Stomach smooth muscle (tissue), 2 donors: ENCODE data around the gene C13orf42.

Source experiments
- H3K27ac ChIP-seq: one replicate; pipeline ENCODE4 v1.7.0; 2013; ENCODE audit warnings: mild to moderate bottlenecking, low read length, inconsistent platforms
- H3K27me3 ChIP-seq, 2 donors: one replicate each; pipeline ENCODE4 v1.7.0; 2013; ENCODE audit warnings: low read length in 2 of 2; ENCODE audit not compliant: insufficient read depth in 2 of 2, control insufficient read depth in 1 of 2
- H3K36me3 ChIP-seq, 2 donors: one replicate each; pipeline ENCODE4 v1.7.0; 2013; ENCODE audit warnings: low read length in 2 of 2; ENCODE audit not compliant: control insufficient read depth in 2 of 2, insufficient read depth in 2 of 2
- H3K4me1 ChIP-seq: one replicate; pipeline ENCODE4 v1.7.0; 2013; ENCODE audit warnings: low read length; ENCODE audit not compliant: control insufficient read depth, insufficient read depth
- H3K4me3 ChIP-seq, 2 donors: one replicate each; pipeline ENCODE4 v1.7.0; 2013; ENCODE audit warnings: low read length in 2 of 2
- H3K9ac ChIP-seq, 2 donors: one replicate each; pipeline ENCODE4 v1.7.0; 2013; ENCODE audit warnings: low read length in 2 of 2, mild to moderate bottlenecking in 1 of 2
- H3K9me3 ChIP-seq, 2 donors: one replicate each; pipeline ENCODE4 v1.7.0; 2013; ENCODE audit warnings: low read length in 2 of 2; ENCODE audit not compliant: control insufficient read depth in 2 of 2
- donor health status: healthy.
- donor health status: Pancreatic carcinoma.

Gene C13orf42

GRCh38 chr13:51148952-51149573, 38.0 kb upstream of the C13orf42 start:
- Histone ChIP-seq H3K4me3 (no peak overlapping the region), H3K27me3 (no peaks in the 10 kb centered on the region), H3K4me1 (peaks cover 9% of the 10 kb centered on the region), H3K9me3 (no peaks in the 10 kb centered on the region), H3K9ac (no peak overlapping the region), H3K27ac (no peak overlapping the region), H3K36me3 (no peaks in the 10 kb centered on the region)

DNA sequence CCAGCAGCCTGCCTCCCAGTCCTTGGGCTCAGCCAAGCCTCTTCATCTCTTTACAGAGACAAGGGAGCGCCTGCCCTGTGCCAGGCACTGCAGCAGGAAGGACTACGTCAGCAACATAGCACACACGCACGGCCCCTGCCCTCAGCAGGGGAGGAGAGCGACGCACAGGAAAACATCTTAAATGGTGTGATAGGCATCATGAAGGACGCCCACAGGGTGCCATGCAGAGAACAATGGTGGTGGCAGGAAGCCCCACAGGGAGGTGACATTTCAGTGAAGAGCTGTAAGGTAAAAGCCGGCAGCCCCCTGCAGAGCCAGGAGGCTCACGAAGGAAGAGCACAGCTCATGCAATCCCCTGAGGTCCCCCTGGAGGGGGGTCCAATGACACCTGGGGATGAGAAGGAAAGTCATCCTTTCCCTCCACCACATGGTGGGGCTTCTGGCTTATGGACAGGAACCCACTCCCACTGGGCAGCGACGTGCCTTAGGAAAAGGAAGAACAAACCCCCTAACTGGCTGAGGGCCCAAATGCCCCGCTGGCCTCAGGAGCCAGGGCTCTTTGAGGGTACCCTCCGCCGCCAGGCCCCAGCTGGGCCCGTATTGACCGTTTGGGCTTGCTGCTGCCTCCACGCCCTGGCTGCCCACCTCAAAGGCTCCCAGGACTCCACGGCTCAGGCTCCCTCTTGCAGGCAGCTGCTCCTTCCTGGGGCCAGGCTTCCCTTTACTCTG, 37.3 kb upstream of the C13orf42 start:
- H3K9ac ChIP-seq: no peak overlapping the region
- H3K36me3 ChIP-seq: no peaks in the 10 kb centered on the region
- H3K4me3 ChIP-seq: no peak overlapping the region
- no peak overlapping the region for H3K27ac ChIP-seq
- H3K27me3 ChIP-seq: no peaks in the 10 kb centered on the region
- H3K9me3 ChIP-seq: no peaks in the 10 kb centered on the region
- peaks cover 9% of the 10 kb centered on the region for H3K4me1 ChIP-seq

GRCh38 chr13:51147732-51148131, 36.7 kb upstream of the C13orf42 start:
- H3K36me3 ChIP-seq: no peaks in the 10 kb centered on the region
- H3K4me3 ChIP-seq: no peak overlapping the region
- no peaks in the 10 kb centered on the region for H3K27me3 ChIP-seq
- no peaks in the 10 kb centered on the region for H3K9me3 ChIP-seq
- H3K27ac ChIP-seq: no peak overlapping the region
- no peak overlapping the region for H3K9ac ChIP-seq
- peaks cover 5% of the 10 kb centered on the region for H3K4me1 ChIP-seq

DNA sequence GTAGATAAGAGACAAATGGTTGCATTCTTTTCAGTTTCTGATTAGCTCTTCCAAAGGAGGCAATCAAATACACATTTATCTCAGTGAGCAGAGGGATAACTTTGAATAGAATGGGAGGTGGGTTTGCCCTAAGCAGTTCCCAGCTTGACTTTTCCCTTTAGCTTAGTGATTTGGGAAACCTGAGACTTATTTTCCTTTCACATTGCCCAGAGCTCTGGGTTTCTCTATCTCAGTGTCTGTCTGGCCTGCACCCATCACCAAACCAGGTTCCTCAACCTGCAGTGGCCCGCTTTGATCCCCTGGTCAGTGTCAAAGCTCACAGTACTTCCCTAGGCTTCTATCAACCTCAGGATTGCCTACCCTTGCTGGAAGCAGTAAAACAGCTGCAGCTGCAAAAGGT, 35.6 kb upstream of the C13orf42 start:
- Histone ChIP-seq H3K36me3 (no peaks in the 10 kb centered on the region), H3K4me3 (no peak overlapping the region), H3K9me3 (no peaks in the 10 kb centered on the region), H3K9ac (no peak overlapping the region), H3K4me1 (peaks cover 4% of the 10 kb centered on the region), H3K27me3 (no peaks in the 10 kb centered on the region), H3K27ac (no peak overlapping the region)

GRCh38 chr13:51137250-51137649, 26.2 kb upstream of the C13orf42 start:
- H3K36me3 ChIP-seq: no peaks in the 10 kb centered on the region
- H3K9ac ChIP-seq: no peak overlapping the region
- no peak overlapping the region for H3K27ac ChIP-seq
- no peak overlapping the region for H3K4me3 ChIP-seq
- no peaks in the 10 kb centered on the region for H3K9me3 ChIP-seq
- H3K4me1 ChIP-seq: no peaks in the 10 kb centered on the region
- peaks cover 0 to 2% of the 10 kb centered on the region in 2 donors for H3K27me3 ChIP-seq

DNA sequence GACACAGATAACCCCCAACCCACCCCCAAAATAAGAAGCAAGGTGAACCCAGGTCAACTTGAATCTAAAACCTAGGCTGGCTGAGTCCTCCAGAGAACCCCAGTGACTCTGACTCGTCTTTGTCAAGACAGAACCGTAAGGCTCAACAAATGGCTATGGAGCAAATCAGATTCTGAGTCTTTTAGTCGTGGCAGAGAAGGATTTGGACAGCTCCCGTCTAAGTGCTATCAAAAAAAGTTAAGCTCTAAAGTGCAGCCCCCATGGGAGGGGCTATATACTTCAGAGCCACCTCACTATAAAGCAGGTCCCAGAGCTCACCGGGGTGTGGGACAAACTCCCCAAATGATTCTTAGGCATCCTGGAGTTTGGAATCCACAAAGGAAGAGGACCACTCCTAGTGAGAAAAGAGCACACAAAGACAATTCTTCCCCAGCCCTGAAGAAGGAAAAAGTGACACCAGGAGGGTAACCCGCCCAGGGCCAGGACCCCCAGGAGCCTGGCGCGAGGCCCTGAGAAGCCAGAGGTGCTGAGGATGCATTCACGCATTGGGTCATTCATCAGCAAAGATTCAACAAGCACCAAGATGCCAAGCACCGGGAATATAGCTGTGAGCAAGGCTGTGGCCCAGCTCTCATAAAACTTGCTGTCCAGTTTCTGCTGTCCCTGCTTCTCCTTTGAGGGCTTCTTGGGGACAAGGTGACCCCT, 25.4 kb upstream of the C13orf42 start:
- Histone ChIP-seq H3K36me3 (no peaks in the 10 kb centered on the region), H3K4me1 (no peaks in the 10 kb centered on the region), H3K27ac (no peak overlapping the region), H3K27me3 (peaks cover 0 to 2% of the 10 kb centered on the region in 2 donors), H3K9ac (no peak overlapping the region), H3K9me3 (no peaks in the 10 kb centered on the region), H3K4me3 (no peak overlapping the region)

- peaks cover 0 to 2% of the 10 kb centered on the region in 2 donors for H3K27me3 ChIP-seq
- no peak overlapping the region for H3K9ac ChIP-seq
- no peaks in the 10 kb centered on the region for H3K36me3 ChIP-seq
- H3K9me3 ChIP-seq: no peaks in the 10 kb centered on the region
- no peak overlapping the region for H3K27ac ChIP-seq
- H3K4me3 ChIP-seq: no peak overlapping the region
- H3K4me1 ChIP-seq: no peaks in the 10 kb centered on the region
These were observed 23.8 kb upstream of the C13orf42 start for GRCh38 chr13:51134763-51135365.

DNA sequence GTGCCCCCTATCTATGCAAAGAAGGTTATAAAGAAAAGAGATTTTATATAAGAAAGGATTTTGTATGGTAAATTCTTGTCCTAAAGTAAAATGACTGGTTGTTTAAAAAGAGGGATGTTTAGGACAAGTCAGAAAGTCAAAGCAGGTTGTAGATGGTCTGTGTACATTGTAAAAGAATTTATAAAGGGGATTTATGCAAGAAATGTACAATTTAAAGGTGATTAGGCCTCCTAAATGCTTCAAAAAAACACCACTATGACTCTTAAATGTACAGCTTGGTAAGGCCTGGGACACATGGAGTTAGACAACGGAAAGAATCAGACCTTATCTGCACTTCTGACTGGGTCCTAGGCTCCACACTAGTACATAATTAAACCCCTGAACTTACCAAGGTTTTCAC, 19.3 kb upstream of the C13orf42 start:
- Histone ChIP-seq H3K27ac (no peak overlapping the region), H3K9me3 (no peaks in the 10 kb centered on the region), H3K36me3 (no peaks in the 10 kb centered on the region)

DNA sequence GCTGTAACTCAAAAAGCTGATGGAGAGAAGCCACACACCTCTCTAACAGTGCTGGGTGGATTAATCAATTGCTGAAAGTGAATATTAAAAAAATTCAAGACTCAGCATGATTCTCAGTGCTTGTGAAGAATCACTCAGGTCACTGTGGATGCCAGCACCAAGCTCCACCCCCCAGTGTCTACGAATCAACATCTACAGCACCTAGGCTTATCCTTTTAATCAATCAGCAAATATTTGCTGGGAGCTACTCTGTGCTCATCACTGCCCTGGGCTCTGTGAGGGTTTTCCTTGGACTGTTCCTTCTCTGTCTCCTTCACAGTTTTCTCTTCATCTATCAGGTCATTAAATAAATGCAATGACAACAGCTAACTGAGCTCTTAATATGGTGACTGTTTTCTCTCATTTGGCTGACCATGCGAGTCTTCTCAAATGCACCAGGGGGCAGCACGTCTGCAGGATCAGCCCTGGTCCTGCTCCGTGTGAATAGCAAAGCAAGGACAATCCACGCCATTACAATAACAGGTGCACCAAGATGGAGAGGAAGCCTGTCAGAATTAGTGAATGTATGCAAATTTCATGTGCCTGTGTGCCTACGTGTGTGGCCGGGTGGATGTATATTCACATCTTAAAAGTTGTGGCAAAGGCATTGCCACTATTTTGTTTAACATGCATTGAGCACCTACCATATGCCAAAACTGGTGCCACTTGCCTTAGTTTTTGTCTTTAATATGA, 14.6 kb upstream of the C13orf42 start:
- Histone ChIP-seq H3K27ac (no peak overlapping the region), H3K4me3 (no peak overlapping the region), H3K36me3 (no peaks in the 10 kb centered on the region), H3K9me3 (no peaks in the 10 kb centered on the region), H3K27me3 (no peaks in the 10 kb centered on the region), H3K4me1 (no peaks in the 10 kb centered on the region), H3K9ac (no peak overlapping the region)

More for the DNA sequence above, 19.3 kb upstream of the C13orf42 start:
- no peak overlapping the region for H3K4me3 ChIP-seq
- no peak overlapping the region for H3K9ac ChIP-seq
- H3K27me3 ChIP-seq: no peaks in the 10 kb centered on the region
- no peaks in the 10 kb centered on the region for H3K4me1 ChIP-seq

- no peaks in the 10 kb centered on the region for H3K27me3 ChIP-seq
- H3K9ac ChIP-seq: no peak overlapping the region
- H3K4me1 ChIP-seq: no peaks in the 10 kb centered on the region
- H3K27ac ChIP-seq: no peak overlapping the region
- peaks cover 3 to 9% of the 10 kb centered on the region in 2 donors for H3K9me3 ChIP-seq
- H3K36me3 ChIP-seq: no peaks in the 10 kb centered on the region
- H3K4me3 ChIP-seq: no peak overlapping the region
These were observed 11.9 kb upstream of the C13orf42 start for GRCh38 chr13:51122868-51123566.
